Stimulated activated memory B cell treated with anti-CD40 and anti-IgM and Interleukin-4, amounts not matched to agents 10 μg/mL and 1 μg/mL and 100 μg/mL, for 72 hours (primary cell): ENCODE data around the gene SLC19A3.
A peak's percentile ranks its signal among the peaks of the same experiment; 100 is the strongest.
"Not testable (repeated sequence)": the region's sequence is repeated elsewhere in the genome, so short reads cannot be mapped to it uniquely, and the experiment has no call there.

Experiments used
- ATAC-seq: fragments of 150-1000 bp; cut with Tn5 transposase; 2 replicates; pipeline ENCODE4 v1.10.0; 2021
- H3K27ac Mint-ChIP-seq: one replicate; pipeline ENCODE4 v1.8.0; 2022; ENCODE audit warnings: mild to moderate bottlenecking, mixed read lengths
- H3K27me3 Mint-ChIP-seq: one replicate; pipeline ENCODE4 v1.8.0; 2022; ENCODE audit warnings: mixed read lengths
- H3K36me3 Mint-ChIP-seq: one replicate; pipeline ENCODE4 v1.8.0; 2022; ENCODE audit warnings: mixed read lengths
- H3K4me1 Mint-ChIP-seq: one replicate; pipeline ENCODE4 v1.8.0; 2022; ENCODE audit warnings: mixed read lengths
- H3K4me3 Mint-ChIP-seq: one replicate; pipeline ENCODE4 v1.8.0; 2022; ENCODE audit warnings: mild to moderate bottlenecking, moderate library complexity, mixed read lengths
- H3K9me3 Mint-ChIP-seq: one replicate; pipeline ENCODE4 v1.8.0; 2022; ENCODE audit warnings: mixed read lengths

The SLC19A3 gene

GRCh38 chr2:227717687-227718567 lies at the start of gene SLC19A3:
SLC19A3 (minus strand) TSS chr2:227718028; CDS start chr2:227702318, 15,710 bp downstream.
- Mint-ChIP-seq H3K4me3 (peak within 1 kb of the TSS; percentile 6), H3K9me3 (no peaks in the 10 kb centered on the region), H3K36me3 (no peaks in the 10 kb centered on the region), H3K4me1 (no peaks in the 10 kb centered on the region), H3K27ac (no peak within 1 kb of the TSS), H3K27me3 (peaks cover 28% of the 10 kb centered on the region)
- ATAC-seq = no peak

- Mint-ChIP-seq H3K9me3 (no peaks in the 10 kb centered on the region), H3K27me3 (peaks cover 8% of the 10 kb centered on the region), H3K27ac (no peak overlapping the region), H3K4me3 (no peak overlapping the region), H3K36me3 (no peaks in the 10 kb centered on the region), H3K4me1 (peaks cover 6% of the 10 kb centered on the region)
- peak; percentile 75 for ATAC-seq
Observed at GRCh38 chr2:227766373-227766883, 48.6 kb upstream of the SLC19A3 start.

GRCh38 chr2:227765788-227766372 lies 48.1 kb upstream of the SLC19A3 start:
- Mint-ChIP-seq H3K4me1 (peaks cover 6% of the 10 kb centered on the region), H3K27me3 (peaks cover 13% of the 10 kb centered on the region), H3K9me3 (no peaks in the 10 kb centered on the region), H3K27ac (no peak overlapping the region), H3K36me3 (no peaks in the 10 kb centered on the region), H3K4me3 (no peak overlapping the region)
- no peak for ATAC-seq

GRCh38 chr2:227761740-227762476 lies 44.1 kb upstream of the SLC19A3 start:
- no peaks in the 10 kb centered on the region for H3K9me3 Mint-ChIP-seq
- no peak overlapping the region for H3K4me3 Mint-ChIP-seq
- peaks cover 30% of the 10 kb centered on the region for H3K27me3 Mint-ChIP-seq
- H3K4me1 Mint-ChIP-seq = peaks cover 6% of the 10 kb centered on the region
- H3K36me3 Mint-ChIP-seq = no peaks in the 10 kb centered on the region
- no peak for ATAC-seq
- no peak overlapping the region for H3K27ac Mint-ChIP-seq

GRCh38 chr2:227759411-227760118 lies 41.7 kb upstream of the SLC19A3 start:
- Mint-ChIP-seq H3K9me3 (no peaks in the 10 kb centered on the region), H3K27me3 (peaks cover 32% of the 10 kb centered on the region), H3K27ac (no peak overlapping the region), H3K36me3 (no peaks in the 10 kb centered on the region), H3K4me3 (no peak overlapping the region), H3K4me1 (no peaks in the 10 kb centered on the region)
- ATAC-seq = no peak

GRCh38 chr2:227756261-227756660 lies 38.4 kb upstream of the SLC19A3 start:
- H3K4me1 Mint-ChIP-seq, H3K9me3 Mint-ChIP-seq, ATAC-seq, H3K36me3 Mint-ChIP-seq, H3K27ac Mint-ChIP-seq, H3K4me3 Mint-ChIP-seq: not testable (repeated sequence)
- peaks cover 32% of the 10 kb centered on the region for H3K27me3 Mint-ChIP-seq

- Mint-ChIP-seq H3K36me3 (no peaks in the 10 kb centered on the region), H3K4me3 (no peak overlapping the region), H3K27me3 (peaks cover 9% of the 10 kb centered on the region), H3K4me1 (no peaks in the 10 kb centered on the region), H3K27ac (no peak overlapping the region), H3K9me3 (peaks cover 3% of the 10 kb centered on the region)
- no peak for ATAC-seq
Observed at GRCh38 chr2:227748079-227748478, 30.3 kb upstream of the SLC19A3 start.

GRCh38 chr2:227745594-227745993 lies 27.8 kb upstream of the SLC19A3 start, which contains the start of gene SCYGR8:
SCYGR8 (plus strand) TSS chr2:227745894; CDS start chr2:227745894, 0 bp downstream.
- ATAC-seq = peak; percentile 11
- Mint-ChIP-seq H3K27me3 (peaks cover 9% of the 10 kb centered on the region), H3K9me3 (peaks cover 3% of the 10 kb centered on the region), H3K27ac (no peak within 1 kb of the TSS), H3K4me3 (no peak within 1 kb of the TSS), H3K4me1 (no peaks in the 10 kb centered on the region), H3K36me3 (no peaks in the 10 kb centered on the region)

- peaks cover 33% of the 10 kb centered on the region for H3K27me3 Mint-ChIP-seq
- H3K27ac Mint-ChIP-seq, H3K4me3 Mint-ChIP-seq, ATAC-seq, H3K9me3 Mint-ChIP-seq, H3K4me1 Mint-ChIP-seq, H3K36me3 Mint-ChIP-seq: not testable (repeated sequence)
Observed at GRCh38 chr2:227740705-227741104, 22.9 kb upstream of the SLC19A3 start.

- no peak for ATAC-seq
- H3K36me3 Mint-ChIP-seq = no peaks in the 10 kb centered on the region
Observed at GRCh38 chr2:227739351-227739750, 21.5 kb upstream of the SLC19A3 start.

GRCh38 chr2:227728035-227728434 lies 10.2 kb upstream of the SLC19A3 start, which contains the start of gene SCYGR7:
SCYGR7 (plus strand) TSS chr2:227728335; CDS start chr2:227728335, 0 bp downstream.
- H3K4me3 Mint-ChIP-seq = no peak within 1 kb of the TSS
- no peak for ATAC-seq

More at GRCh38 chr2:227739351-227739750, 21.5 kb upstream of the SLC19A3 start:
- Mint-ChIP-seq H3K27me3 (peaks cover 33% of the 10 kb centered on the region), H3K4me3 (no peak overlapping the region), H3K9me3 (no peaks in the 10 kb centered on the region), H3K4me1 (no peaks in the 10 kb centered on the region), H3K27ac (no peak overlapping the region)

GRCh38 chr2:227724394-227725039 lies 6.7 kb upstream of the SLC19A3 start, which contains the start of gene SCYGR6:
SCYGR6 (minus strand) TSS chr2:227724757; CDS start chr2:227724757, 0 bp downstream.
- Mint-ChIP-seq H3K4me3 (no peak within 1 kb of the TSS), H3K4me1 (no peaks in the 10 kb centered on the region), H3K36me3 (no peaks in the 10 kb centered on the region), H3K27ac (no peak within 1 kb of the TSS), H3K9me3 (no peaks in the 10 kb centered on the region), H3K27me3 (peaks cover 54% of the 10 kb centered on the region)
- no peak for ATAC-seq

More at GRCh38 chr2:227728035-227728434, 10.2 kb upstream of the SLC19A3 start, which contains the start of gene SCYGR7:
- Mint-ChIP-seq H3K36me3 (no peaks in the 10 kb centered on the region), H3K27ac (no peak within 1 kb of the TSS), H3K4me1 (no peaks in the 10 kb centered on the region), H3K27me3 (peaks cover 37% of the 10 kb centered on the region), H3K9me3 (no peaks in the 10 kb centered on the region)

- H3K4me1 Mint-ChIP-seq, ATAC-seq, H3K27ac Mint-ChIP-seq, H3K4me3 Mint-ChIP-seq, H3K36me3 Mint-ChIP-seq, H3K9me3 Mint-ChIP-seq: not testable (repeated sequence)
- peaks cover 51% of the 10 kb centered on the region for H3K27me3 Mint-ChIP-seq
Observed at GRCh38 chr2:227722821-227723220, 5.0 kb upstream of the SLC19A3 start.

- H3K9me3 Mint-ChIP-seq = no peaks in the 10 kb centered on the region
- no peak overlapping the region for H3K4me3 Mint-ChIP-seq
- H3K27ac Mint-ChIP-seq = no peak overlapping the region
- H3K36me3 Mint-ChIP-seq = no peaks in the 10 kb centered on the region
- ATAC-seq = no peak
- H3K27me3 Mint-ChIP-seq = peaks cover 40% of the 10 kb centered on the region
- H3K4me1 Mint-ChIP-seq = no peaks in the 10 kb centered on the region
Observed at GRCh38 chr2:227720680-227721079, 2.9 kb upstream of the SLC19A3 start.
